ENCODE data around the gene PEX14.

Gene PEX14

DNA sequence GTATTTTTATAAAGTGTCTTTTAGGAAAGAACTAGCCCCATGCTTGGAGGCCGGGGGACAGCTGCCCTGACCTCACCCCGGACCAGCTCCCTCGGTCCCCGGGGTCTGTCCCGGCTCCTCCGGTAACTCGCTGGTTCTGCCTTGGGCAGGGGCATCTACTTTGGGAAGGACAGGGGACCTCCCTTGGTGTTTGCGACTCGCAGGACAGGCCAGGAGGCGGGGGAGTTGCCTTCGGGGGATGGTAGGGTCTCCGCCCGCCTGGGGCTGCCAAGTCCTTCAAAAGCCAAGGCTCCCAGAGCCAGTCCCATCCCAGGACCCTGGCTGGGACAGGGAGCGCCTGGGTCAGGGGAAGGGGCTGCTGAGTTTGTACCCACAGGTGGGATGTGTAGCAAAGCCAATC lies 157.9 kb downstream of the PEX14 start:
- H3K4me3 ChIP-seq (ENCODE audit: low read depth, low read length) = no peak overlapping the region
- H3K79me2 ChIP-seq = no peaks in the 10 kb centered on the region
- no peak overlapping the region for H3K4me2 ChIP-seq (ENCODE audit: low read length)
- H3K27ac ChIP-seq = no peak overlapping the region
- no peaks in the 10 kb centered on the region for H3K27me3 ChIP-seq (ENCODE audit: control insufficient read depth, insufficient read depth, low read length)
- H3K36me3 ChIP-seq (ENCODE audit: control insufficient read depth, insufficient read depth, low read length) = no peaks in the 10 kb centered on the region
- TF ChIP-seq, protein P1, sequence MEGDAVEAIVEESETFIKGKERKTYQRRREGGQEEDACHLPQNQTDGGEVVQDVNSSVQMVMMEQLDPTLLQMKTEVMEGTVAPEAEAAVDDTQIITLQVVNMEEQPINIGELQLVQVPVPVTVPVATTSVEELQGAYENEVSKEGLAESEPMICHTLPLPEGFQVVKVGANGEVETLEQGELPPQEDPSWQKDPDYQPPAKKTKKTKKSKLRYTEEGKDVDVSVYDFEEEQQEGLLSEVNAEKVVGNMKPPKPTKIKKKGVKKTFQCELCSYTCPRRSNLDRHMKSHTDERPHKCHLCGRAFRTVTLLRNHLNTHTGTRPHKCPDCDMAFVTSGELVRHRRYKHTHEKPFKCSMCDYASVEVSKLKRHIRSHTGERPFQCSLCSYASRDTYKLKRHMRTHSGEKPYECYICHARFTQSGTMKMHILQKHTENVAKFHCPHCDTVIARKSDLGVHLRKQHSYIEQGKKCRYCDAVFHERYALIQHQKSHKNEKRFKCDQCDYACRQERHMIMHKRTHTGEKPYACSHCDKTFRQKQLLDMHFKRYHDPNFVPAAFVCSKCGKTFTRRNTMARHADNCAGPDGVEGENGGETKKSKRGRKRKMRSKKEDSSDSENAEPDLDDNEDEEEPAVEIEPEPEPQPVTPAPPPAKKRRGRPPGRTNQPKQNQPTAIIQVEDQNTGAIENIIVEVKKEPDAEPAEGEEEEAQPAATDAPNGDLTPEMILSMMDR (IDR thresholded peaks at IDR 0.05) = no peak
- H3K9me3 ChIP-seq (ENCODE audit: control insufficient read depth, low read length) = no peaks in the 10 kb centered on the region
- H3K9ac ChIP-seq = no peak overlapping the region
- no peaks in the 10 kb centered on the region for H3K4me1 ChIP-seq
- H2AFZ ChIP-seq = no peak overlapping the region

DNA sequence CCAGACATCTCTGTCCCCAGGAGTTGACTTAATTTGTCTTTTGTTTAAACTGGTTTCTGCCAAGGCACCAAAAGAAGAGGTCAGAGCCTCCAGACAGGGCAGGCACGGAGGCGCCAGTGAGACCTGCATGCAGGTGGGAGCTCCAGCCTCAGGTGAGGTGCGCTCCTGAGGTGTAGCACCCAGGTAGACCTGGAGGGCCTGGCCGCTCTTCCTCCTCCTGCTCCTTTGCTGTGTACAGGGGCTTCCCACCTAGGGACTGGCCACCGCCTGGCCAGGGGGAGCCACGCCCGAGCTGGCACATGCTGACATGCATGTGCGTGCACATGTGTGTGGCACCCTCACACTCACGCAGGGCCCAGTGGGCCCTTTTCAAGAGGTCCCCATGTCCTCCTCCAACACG lies 158.7 kb downstream of the PEX14 start:
- Histone ChIP-seq H3K27ac (no peak overlapping the region), H3K4me2 (ENCODE audit: low read length) (no peak overlapping the region), H3K9ac (no peak overlapping the region), H3K4me1 (no peaks in the 10 kb centered on the region), H2AFZ (no peak overlapping the region), H3K4me3 (ENCODE audit: low read depth, low read length) (no peak overlapping the region), H3K79me2 (no peaks in the 10 kb centered on the region), H3K36me3 (ENCODE audit: control insufficient read depth, insufficient read depth, low read length) (no peaks in the 10 kb centered on the region), H3K9me3 (ENCODE audit: control insufficient read depth, low read length) (no peaks in the 10 kb centered on the region), H3K27me3 (ENCODE audit: control insufficient read depth, insufficient read depth, low read length) (peaks cover 2% of the 10 kb centered on the region)
- TF ChIP-seq, protein P1 (IDR thresholded peaks at IDR 0.05) = no peak

DNA sequence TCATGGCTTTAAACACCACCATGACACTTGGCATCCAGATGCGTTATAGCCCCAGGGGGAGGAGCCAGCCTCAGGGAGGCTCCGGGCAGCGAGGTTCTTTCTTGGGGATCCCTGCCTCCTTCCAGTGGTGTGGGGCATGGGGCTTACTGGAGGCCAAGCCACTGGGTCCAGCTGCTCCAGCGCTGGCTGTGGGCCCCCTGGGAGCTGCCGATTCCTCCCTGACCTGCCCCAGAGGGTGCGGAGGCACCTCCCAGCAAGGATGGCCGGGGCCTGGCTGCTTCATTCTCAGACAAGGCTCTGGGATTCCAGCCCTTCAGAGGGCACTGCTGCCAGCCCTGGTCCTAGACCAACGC lies 159.3 kb downstream of the PEX14 start:
- no peaks in the 10 kb centered on the region for H3K4me1 ChIP-seq
- H3K9ac ChIP-seq = no peak overlapping the region
- no peaks in the 10 kb centered on the region for H3K9me3 ChIP-seq (ENCODE audit: control insufficient read depth, low read length)

DNA sequence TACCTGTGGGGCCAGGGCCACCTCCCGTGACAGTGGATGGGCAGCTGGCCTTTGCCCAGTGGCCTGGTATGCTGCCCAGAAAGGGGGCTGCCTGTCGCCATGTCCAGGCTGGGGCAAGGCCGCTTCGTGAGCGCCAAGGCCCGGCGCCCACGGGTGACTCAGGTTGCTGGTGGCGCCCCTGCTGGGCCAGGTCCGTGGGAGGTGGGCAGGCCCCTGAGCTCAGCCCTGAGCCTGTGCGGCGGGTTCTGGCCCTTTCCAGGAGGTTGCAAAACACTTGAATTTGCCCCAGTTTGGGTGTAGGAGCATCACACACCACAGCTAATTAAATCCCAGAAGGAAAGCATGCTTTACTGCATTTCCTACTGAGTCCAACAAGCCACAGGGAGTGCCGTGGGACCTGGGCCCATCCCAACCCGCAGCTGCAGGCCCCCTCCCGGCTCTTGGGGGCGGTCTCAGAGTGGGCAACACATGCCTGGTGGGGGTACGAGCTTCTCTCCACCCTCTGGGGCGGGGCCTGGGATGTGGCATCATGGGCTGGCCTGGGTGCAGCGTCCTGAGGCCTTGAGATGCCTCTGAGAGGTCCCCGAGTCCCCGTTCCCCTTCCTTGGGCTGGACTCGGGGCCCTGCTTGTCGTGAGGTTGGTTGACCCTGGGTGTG lies 159.8 kb downstream of the PEX14 start:
- Histone ChIP-seq H3K4me1 (no peaks in the 10 kb centered on the region), H3K36me3 (ENCODE audit: control insufficient read depth, insufficient read depth, low read length) (no peaks in the 10 kb centered on the region)
- TF ChIP-seq, protein P1 (IDR thresholded peaks at IDR 0.05) = no peak

More for the DNA sequence above, 159.3 kb downstream of the PEX14 start:
- TF ChIP-seq, protein P1 (IDR thresholded peaks at IDR 0.05) = no peak
- Histone ChIP-seq H3K36me3 (ENCODE audit: control insufficient read depth, insufficient read depth, low read length) (no peaks in the 10 kb centered on the region), H3K4me2 (ENCODE audit: low read length) (no peak overlapping the region), H3K79me2 (no peaks in the 10 kb centered on the region), H3K4me3 (ENCODE audit: low read depth, low read length) (no peak overlapping the region), H3K27ac (no peak overlapping the region), H2AFZ (no peak overlapping the region), H3K27me3 (ENCODE audit: control insufficient read depth, insufficient read depth, low read length) (peaks cover 3% of the 10 kb centered on the region)

More for the DNA sequence above, 159.8 kb downstream of the PEX14 start:
- H2AFZ ChIP-seq = no peak overlapping the region
- H3K9me3 ChIP-seq (ENCODE audit: control insufficient read depth, low read length) = no peaks in the 10 kb centered on the region
- H3K27me3 ChIP-seq (ENCODE audit: control insufficient read depth, insufficient read depth, low read length) = peaks cover 3% of the 10 kb centered on the region
- no peak overlapping the region for H3K9ac ChIP-seq
- no peak overlapping the region for H3K4me2 ChIP-seq (ENCODE audit: low read length)
- no peak overlapping the region for H3K4me3 ChIP-seq (ENCODE audit: low read depth, low read length)
- H3K79me2 ChIP-seq = no peaks in the 10 kb centered on the region
- H3K27ac ChIP-seq = no peak overlapping the region
